Tibial nerve (tissue), 4 donors: ENCODE data around the gene BLCAP. TPM values are rescaled to one million over a fixed set of nuclear protein-coding genes. Genes with fewer than 3 reads are reported as not detected.

Source experiments
- DNase-seq, 2 donors: peaks; one replicate each; pipeline ENCODE4 v3.0.0-alpha.2; 2019; ENCODE audit warnings: low spot score in 2 of 2
- H3K27ac ChIP-seq, 4 donors: fragments of 200-600 bp; sonication (generic) in 3 of 4; one replicate each; pipeline ENCODE4 v1.5.1; 2017 to 2019; ENCODE audit warnings: mild to moderate bottlenecking in 1 of 4
- H3K27me3 ChIP-seq, 2 donors: fragments of 200-600 bp; sonication (generic) in 1 of 2; one replicate each; pipeline versions ENCODE4 v1.5.1 to v1.6.0; 2017 to 2019
- H3K36me3 ChIP-seq, 3 donors: fragments of 200-600 bp; sonication (generic); one replicate each; pipeline ENCODE4 v1.5.1; 2018 to 2019
- H3K4me1 ChIP-seq, 4 donors: fragments of 200-600 bp; sonication (generic) in 3 of 4; one replicate each; pipeline ENCODE4 v1.5.1; 2017 to 2019
- H3K4me3 ChIP-seq, 4 donors: fragments of 200-600 bp; sonication (generic) in 3 of 4; one replicate each; pipeline ENCODE4 v1.5.1; 2017 to 2019; ENCODE audit warnings: mild to moderate bottlenecking in 1 of 4, moderate library complexity in 1 of 4
- H3K9me3 ChIP-seq, 4 donors: fragments of 200-600 bp; sonication (generic) in 3 of 4; one replicate each; pipeline ENCODE4 v1.5.1; 2017 to 2019
- CTCF ChIP-seq, 5 experiments: fragments of 200-600 bp in 3 of 5; fragments of 450-650 bp in 2 of 5; sonication (generic) in 3 of 5; IDR thresholded peaks; one replicate each; pipeline ENCODE4 v1.5.1; 2016 to 2019; ENCODE audit warnings: antibody characterized with exemption in 5 of 5, mild to moderate bottlenecking in 3 of 5, moderate library complexity in 2 of 5
- EP300 ChIP-seq, 2 donors: sonication (generic); formaldehyde crosslinking; IDR thresholded peaks; one replicate each; pipeline ENCODE4 v1.6.1; 2017; ENCODE audit warnings: antibody characterized with exemption in 2 of 2, mild to moderate bottlenecking in 1 of 2
- POLR2A ChIP-seq, 2 donors: fragments of 450-650 bp; IDR thresholded peaks; one replicate each; pipeline ENCODE4 v1.6.1; 2017; ENCODE audit warnings: antibody characterized with exemption in 2 of 2, mild to moderate bottlenecking in 2 of 2, moderate library complexity in 2 of 2
- WGBS, 2 donors: methylation state at CpG; one replicate each; pipeline ENCODE4 v1.1.5; 2018; 5-methylcytosine and 5-hydroxymethylcytosine counted together
- total RNA-seq, 4 donors: library from RNA; depleted of rRNA; stranded (reverse); fragments of >200 nt; gene quantifications; one replicate each; pipeline ENCODE4 v1.1.0, GENCODE V29; 2016

The BLCAP gene
- total RNA-seq, 4 donors from 2014 or later: 39.8 to 51.3 (median 48.8) TPM

DNA sequence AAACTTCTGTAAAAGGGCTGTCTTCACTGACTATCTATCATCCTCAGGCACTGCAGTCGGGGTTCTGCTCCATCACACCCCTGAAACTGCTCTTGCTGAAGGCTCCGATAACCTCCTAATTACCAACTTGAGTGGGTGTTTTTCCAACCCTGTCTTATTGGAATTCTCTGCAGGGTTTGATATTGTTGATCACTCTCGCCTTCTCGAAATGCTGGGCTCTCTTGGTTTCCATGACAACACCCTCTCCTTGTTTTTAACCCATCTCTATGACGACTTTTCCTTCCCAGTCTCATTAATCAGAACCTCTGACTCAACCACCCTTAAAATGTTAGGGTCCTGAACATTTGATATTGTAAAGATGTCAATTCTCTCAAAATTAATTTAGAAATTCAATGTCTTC, 46.1 kb downstream of the BLCAP start:
- H3K27me3 ChIP-seq: no peaks in the 10 kb centered on the region
- DNase-seq: no peak
- H3K9me3 ChIP-seq: no peaks in the 10 kb centered on the region
- no peak for TF ChIP-seq CTCF (IDR thresholded peaks at IDR 0.05)
- TF ChIP-seq POLR2A (IDR thresholded peaks at IDR 0.05): no peak
- no peak for TF ChIP-seq EP300 (IDR thresholded peaks at IDR 0.05)
- no peak overlapping the region for H3K4me3 ChIP-seq
- H3K27ac ChIP-seq: no peak overlapping the region
- 84 to 87% methylated on average over 5 of the region's 5 CpGs for WGBS, 2 donors
- H3K4me1 ChIP-seq: no peaks in the 10 kb centered on the region
- H3K36me3 ChIP-seq: no peaks in the 10 kb centered on the region

DNA sequence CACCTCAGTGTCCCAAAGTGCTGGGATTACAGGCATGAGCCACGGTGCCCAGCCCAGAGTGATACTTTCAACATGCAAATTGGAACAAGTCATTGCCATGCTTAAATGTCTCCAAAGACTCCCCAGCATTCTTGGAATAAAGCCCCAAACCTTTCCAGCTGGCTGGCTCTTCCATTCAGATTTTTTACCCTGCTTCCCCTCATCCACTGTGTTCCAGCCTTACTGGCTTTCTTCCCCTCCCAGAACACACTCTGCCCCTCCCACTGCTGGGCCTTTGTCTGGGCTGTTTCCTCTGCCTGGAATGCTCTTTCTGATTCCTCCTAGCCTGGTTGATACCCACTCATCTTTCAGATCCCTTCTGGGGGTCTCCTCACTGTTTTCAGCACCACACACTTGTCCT, 46.8 kb downstream of the BLCAP start:
- TF ChIP-seq CTCF (IDR thresholded peaks at IDR 0.05) (no peak), POLR2A (IDR thresholded peaks at IDR 0.05) (no peak), EP300 (IDR thresholded peaks at IDR 0.05) (no peak)
- WGBS, 2 donors: 63 to 70% methylated on average over 1 of the region's 1 CpG
- peaks cover 0 to 5% (median 0%) of the 10 kb centered on the region in 4 donors for H3K9me3 ChIP-seq
- no peak for DNase-seq
- H3K4me3 ChIP-seq: no peak overlapping the region
- H3K36me3 ChIP-seq: no peaks in the 10 kb centered on the region
- H3K4me1 ChIP-seq: no peaks in the 10 kb centered on the region
- peaks cover 0 to 3% of the 10 kb centered on the region in 2 donors for H3K27me3 ChIP-seq
- H3K27ac ChIP-seq: no peak overlapping the region

- 83 to 91% methylated on average over 9 of the region's 9 CpGs for WGBS, 2 donors
- H3K27ac ChIP-seq: no peak overlapping the region
- no peak overlapping the region for H3K4me3 ChIP-seq
- H3K36me3 ChIP-seq: no peaks in the 10 kb centered on the region
- TF ChIP-seq CTCF (IDR thresholded peaks at IDR 0.05) (no peak), EP300 (IDR thresholded peaks at IDR 0.05) (no peak), POLR2A (IDR thresholded peaks at IDR 0.05) (no peak)
- no peaks in the 10 kb centered on the region for H3K4me1 ChIP-seq
- peaks cover 0 to 3% of the 10 kb centered on the region in 2 donors for H3K27me3 ChIP-seq
- H3K9me3 ChIP-seq: peaks cover 0 to 9% (median 0%) of the 10 kb centered on the region in 4 donors
- no peak for DNase-seq
These were observed 47.6 kb downstream of the BLCAP start for GRCh38 chr20:37479925-37480691.

DNA sequence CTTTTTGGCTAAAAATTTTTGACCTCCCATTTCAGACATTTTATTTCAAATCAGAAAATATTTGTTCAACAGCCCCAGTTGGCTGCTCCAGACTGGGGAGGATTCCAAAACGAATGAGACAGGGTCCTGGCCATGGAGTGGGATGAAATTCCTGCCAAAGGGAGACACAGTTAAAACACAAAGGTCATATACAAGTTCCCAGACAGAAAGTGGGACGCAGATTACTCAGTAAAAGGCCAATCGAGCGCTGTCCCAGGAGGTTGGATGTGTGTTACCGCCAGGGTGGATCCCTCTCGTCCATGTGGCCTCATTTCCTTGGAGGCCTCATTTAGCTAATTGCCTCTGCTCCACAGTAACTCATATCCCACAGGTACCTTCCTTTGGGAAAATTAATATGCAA, 48.4 kb downstream of the BLCAP start:
- Histone ChIP-seq H3K4me1 (no peaks in the 10 kb centered on the region), H3K9me3 (peaks cover 0 to 9% (median 0%) of the 10 kb centered on the region in 4 donors), H3K36me3 (no peaks in the 10 kb centered on the region), H3K4me3 (no peak overlapping the region), H3K27me3 (peaks cover 0 to 3% of the 10 kb centered on the region in 2 donors), H3K27ac (no peak overlapping the region)
- WGBS, 2 donors: 57 to 59% methylated on average over 6 of the region's 6 CpGs
- no peak for TF ChIP-seq EP300 (IDR thresholded peaks at IDR 0.05)
- no peak for TF ChIP-seq POLR2A (IDR thresholded peaks at IDR 0.05)
- TF ChIP-seq CTCF (IDR thresholded peaks at IDR 0.05): no peak
- no peak for DNase-seq

GRCh38 chr20:37477041-37477440, 50.6 kb downstream of the BLCAP start:
- DNase-seq: no peak
- Histone ChIP-seq H3K36me3 (no peaks in the 10 kb centered on the region), H3K4me1 (no peaks in the 10 kb centered on the region), H3K4me3 (no peak overlapping the region), H3K27ac (no peak overlapping the region), H3K9me3 (peaks cover 0 to 9% (median 0%) of the 10 kb centered on the region in 4 donors), H3K27me3 (peaks cover 0 to 3% of the 10 kb centered on the region in 2 donors)
- 50 to 69% methylated on average over 3 of the region's 3 CpGs for WGBS, 2 donors
- TF ChIP-seq EP300 (IDR thresholded peaks at IDR 0.05): no peak
- TF ChIP-seq POLR2A (IDR thresholded peaks at IDR 0.05): no peak
- TF ChIP-seq CTCF (IDR thresholded peaks at IDR 0.05): no peak
